ENCODE measurements around the gene NSG2. TPM values are rescaled to one million over a fixed set of nuclear protein-coding genes. Genes with fewer than 3 reads are reported as not detected.

The NSG2 gene
- total and polyA plus RNA-seq, 2 of the 4 experiments (the other 2 are of a cell fraction) = not detected

DNA sequence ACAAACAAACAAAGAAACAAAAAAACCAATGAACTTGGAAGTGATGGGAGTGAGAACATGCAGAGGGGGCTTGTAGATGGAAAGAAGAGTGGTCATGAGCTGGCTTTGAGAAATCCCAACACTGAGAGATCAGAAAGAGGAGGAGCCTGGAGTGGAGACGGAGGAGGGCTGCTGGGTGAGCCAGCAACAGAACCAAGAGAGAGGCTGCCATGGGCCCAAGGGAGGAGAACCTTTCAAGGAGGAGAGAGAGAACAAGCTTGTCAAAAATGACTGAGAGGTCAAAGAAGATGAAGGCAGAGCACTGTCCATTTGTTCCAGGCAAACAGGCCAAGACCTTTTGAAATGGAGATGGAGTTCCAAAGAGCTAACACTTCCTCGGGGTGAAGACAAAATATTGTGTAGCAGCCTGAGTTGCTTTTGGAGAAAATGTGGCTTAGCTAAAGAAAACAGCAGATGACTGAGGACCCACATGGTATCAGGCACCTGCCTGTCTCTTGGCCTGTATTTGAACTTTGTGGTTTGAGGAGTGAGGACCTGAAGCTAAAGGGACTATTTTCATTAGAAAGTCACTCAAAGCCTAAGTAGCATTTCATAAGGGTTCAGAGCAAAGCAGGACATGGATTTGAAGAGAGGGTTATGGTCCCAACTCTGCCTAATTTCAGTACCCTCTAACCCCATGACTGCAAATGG is 13.1 kb downstream of the NSG2 start:
- DNase-seq (no peak), ATAC-seq (ENCODE audit: low read depth) (no peak)
- no peak overlapping the region for H2AFZ ChIP-seq (replicated peaks; ENCODE audit: low read length, poor library complexity)
- TF ChIP-seq NFE2L2 (IDR thresholded peaks at IDR 0.05; ENCODE audit: low read depth, low read length) (no peak), RAD21 (IDR thresholded peaks at IDR 0.05; ENCODE audit: low read length) (no peak), BHLHE40 (IDR thresholded peaks at IDR 0.05; ENCODE audit: low read depth, low read length) (no peak), SMC3 (IDR thresholded peaks at IDR 0.05; ENCODE audit: low read depth, low read length) (no peak), RFX5 (IDR thresholded peaks at IDR 0.05; ENCODE audit: low read depth, low read length) (no peak)
- TF ChIP-seq, protein P1, sequence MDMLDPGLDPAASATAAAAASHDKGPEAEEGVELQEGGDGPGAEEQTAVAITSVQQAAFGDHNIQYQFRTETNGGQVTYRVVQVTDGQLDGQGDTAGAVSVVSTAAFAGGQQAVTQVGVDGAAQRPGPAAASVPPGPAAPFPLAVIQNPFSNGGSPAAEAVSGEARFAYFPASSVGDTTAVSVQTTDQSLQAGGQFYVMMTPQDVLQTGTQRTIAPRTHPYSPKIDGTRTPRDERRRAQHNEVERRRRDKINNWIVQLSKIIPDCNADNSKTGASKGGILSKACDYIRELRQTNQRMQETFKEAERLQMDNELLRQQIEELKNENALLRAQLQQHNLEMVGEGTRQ (IDR thresholded peaks at IDR 0.05; ENCODE audit: low read depth, low read length) = no peak
- H2BK120ac ChIP-seq (ENCODE audit: low read depth, low read length) = no peak overlapping the region
- 27% methylated on average over 2 of the region's 2 CpGs; no CpG with 5 or more reads in 1 of the 2 experiments for WGBS, 2 experiments (ENCODE audit: extremely low coverage in 2 of 2, insufficient read length in 1 of 2)
- H2BK5ac ChIP-seq (ENCODE audit: low read depth, low read length, poor library complexity, severe bottlenecking) = no peak overlapping the region
- H2AK5ac ChIP-seq (ENCODE audit: low read depth, low read length) = no peak overlapping the region
- H3K4ac ChIP-seq (ENCODE audit: low read depth, low read length) = no peak overlapping the region
- no peak overlapping the region for H4K91ac ChIP-seq (ENCODE audit: insufficient read depth, low read depth, low read length)
- no peaks in the 10 kb centered on the region for H3K27me3 ChIP-seq (ENCODE audit: control insufficient read depth, insufficient read depth, low read length)
- H3K9me1 ChIP-seq (ENCODE audit: insufficient read depth, low read length) = no peaks in the 10 kb centered on the region
- intact Hi-C loops (cut with micrococcal nuclease) = no loop called here
- no peak overlapping the region for H3K14ac ChIP-seq (replicated peaks; ENCODE audit: low read depth, low read length)
- ChIA-PET CTCF (no interaction called here), POLR2A (ENCODE audit: unreplicated experiment) (no interaction called here)
- in situ Hi-C loops (cut with MboI; ENCODE audit: low sequenced_read_pairs) = no loop called here
- H3K4me3 ChIP-seq (ENCODE audit: insufficient read depth, low read depth, low read length) = no peak overlapping the region
- no peaks in the 10 kb centered on the region for H4K20me1 ChIP-seq (ENCODE audit: insufficient read depth, low read length)
- no peaks in the 10 kb centered on the region for H3K79me1 ChIP-seq (ENCODE audit: low read depth in 1 of 2, low read length in 2 of 2)
- H3K36me3 ChIP-seq (ENCODE audit: control insufficient read depth, insufficient read depth, low read length) = no peaks in the 10 kb centered on the region
- H3K27ac ChIP-seq (ENCODE audit: insufficient read depth, low read length) = no peak overlapping the region
- H3K9me3 ChIP-seq (ENCODE audit: control insufficient read depth, insufficient read depth, low read length) = no peaks in the 10 kb centered on the region
- no peak overlapping the region for H3K9ac ChIP-seq (ENCODE audit: low read depth, low read length)
- no peak overlapping the region for H2BK15ac ChIP-seq (ENCODE audit: low read depth, low read length)
- dilution Hi-C loops (cut with HindIII; ENCODE audit: low sequenced_read_pairs, unreplicated experiment) = no loop called here
- H2AK9ac ChIP-seq (replicated peaks; ENCODE audit: low read depth, low read length, poor library complexity) = no peak overlapping the region
- no peak overlapping the region for H2BK20ac ChIP-seq (ENCODE audit: low read depth, low read length)
- no TSS peak for BruUV-seq (replicated peaks)
- no peaks in the 10 kb centered on the region for H3K4me1 ChIP-seq (ENCODE audit: control insufficient read depth, insufficient read depth, low read length)
- no peak overlapping the region for H4K5ac ChIP-seq (ENCODE audit: low read depth, low read length)
- no peak overlapping the region for H3K56ac ChIP-seq (ENCODE audit: extremely low read depth, insufficient read depth, low read length)
- no peak overlapping the region for H3K18ac ChIP-seq (ENCODE audit: low read depth, low read length)
- H4K8ac ChIP-seq (ENCODE audit: low read depth in 2 of 2, low read length in 2 of 2) = no peak overlapping the region
- no peak overlapping the region for H3K23ac ChIP-seq (ENCODE audit: low read depth, low read length)
- no peak overlapping the region for H3K4me2 ChIP-seq (ENCODE audit: low read depth, low read length)
